ENCODE results near the gene YTHDF1.

DNA sequence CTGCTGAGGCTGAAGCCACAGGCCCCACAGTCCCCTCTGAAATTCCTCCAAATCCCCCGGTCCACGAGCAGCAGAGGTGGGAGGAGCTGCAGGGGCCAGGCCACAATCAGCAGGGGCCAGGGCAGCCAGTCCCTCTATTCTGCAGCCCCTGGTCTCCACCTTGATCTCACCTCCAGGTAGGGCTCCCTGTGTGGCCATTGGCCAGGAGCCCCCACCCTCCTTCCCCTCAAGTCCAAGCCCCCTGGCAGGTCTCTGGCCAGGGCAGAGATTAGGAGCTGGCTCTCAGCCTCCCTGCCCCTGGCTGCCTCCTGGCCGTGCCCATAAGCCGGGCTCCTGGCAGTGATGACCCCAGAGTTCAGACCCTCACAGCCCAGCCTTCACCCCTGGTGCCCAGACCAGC lies 34.7 kb downstream of the YTHDF1 start:
- no peak for TF ChIP-seq POLR2A (IDR thresholded peaks at IDR 0.05; ENCODE audit: extremely low read depth, insufficient read length)
- no peak for TF ChIP-seq CTCF (IDR thresholded peaks at IDR 0.05; ENCODE audit: low read depth, low read length)

All from NB4 (cell line).